ENCODE results near the gene SLC9A9.
"Not testable (repeated sequence)": the region's sequence is repeated elsewhere in the genome, so short reads cannot be mapped to it uniquely, and the experiment has no call there.

GRCh38 chr3:143873553-143873952, 25.3 kb upstream of the SLC9A9 start:
- TF ChIP-seq CTCF, POLR2AphosphoS5, POLR2A (IDR thresholded peaks at IDR 0.05): not testable (repeated sequence)
